Dermis microvascular lymphatic vessel endothelial cell (primary cell): ENCODE data around the gene ARHGEF38. TPM values are rescaled to one million over a fixed set of nuclear protein-coding genes. Genes with fewer than 3 reads are reported as not detected.
"Not testable (repeated sequence)": the region's sequence is repeated elsewhere in the genome, so short reads cannot be mapped to it uniquely, and the experiment has no call there.

Experiments used
- DNase-seq, 2 donors: peaks; one replicate each; pipeline versions ENCODE4 v3.0.0 to v3.0.0-alpha.2; 2010; ENCODE audit warnings: low read depth in 2 of 2
- total RNA-seq: library from RNA; depleted of rRNA; stranded (reverse); fragments of >200 nt; gene quantifications from 2 replicates; pipeline ENCODE4 v1.2.1, GENCODE V29; 2014

ARHGEF38 gene
- total RNA-seq, 1 donor from 2014 or later: not detected

DNA sequence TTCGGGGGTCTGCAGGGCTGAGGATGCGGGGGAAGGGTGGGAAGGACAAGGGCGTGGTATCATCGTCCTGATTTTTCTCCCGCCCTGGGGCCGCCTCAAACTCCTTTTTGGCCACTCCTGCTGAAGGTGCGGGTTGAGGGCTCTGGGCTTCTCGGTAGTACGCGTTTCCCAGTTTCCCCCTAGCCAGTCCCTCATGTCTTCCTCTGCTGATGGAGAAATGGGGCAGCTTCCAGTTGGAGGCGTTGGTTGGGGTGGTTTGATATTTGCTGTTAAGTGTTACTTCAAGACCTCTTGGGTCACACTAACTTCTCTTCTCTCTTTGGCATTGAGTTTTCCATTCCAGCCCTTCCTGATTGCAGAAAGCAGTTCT is 156.6 kb downstream of the ARHGEF38 start:
- peak in 1 of 2 donors; percentile 38 for DNase-seq

DNA sequence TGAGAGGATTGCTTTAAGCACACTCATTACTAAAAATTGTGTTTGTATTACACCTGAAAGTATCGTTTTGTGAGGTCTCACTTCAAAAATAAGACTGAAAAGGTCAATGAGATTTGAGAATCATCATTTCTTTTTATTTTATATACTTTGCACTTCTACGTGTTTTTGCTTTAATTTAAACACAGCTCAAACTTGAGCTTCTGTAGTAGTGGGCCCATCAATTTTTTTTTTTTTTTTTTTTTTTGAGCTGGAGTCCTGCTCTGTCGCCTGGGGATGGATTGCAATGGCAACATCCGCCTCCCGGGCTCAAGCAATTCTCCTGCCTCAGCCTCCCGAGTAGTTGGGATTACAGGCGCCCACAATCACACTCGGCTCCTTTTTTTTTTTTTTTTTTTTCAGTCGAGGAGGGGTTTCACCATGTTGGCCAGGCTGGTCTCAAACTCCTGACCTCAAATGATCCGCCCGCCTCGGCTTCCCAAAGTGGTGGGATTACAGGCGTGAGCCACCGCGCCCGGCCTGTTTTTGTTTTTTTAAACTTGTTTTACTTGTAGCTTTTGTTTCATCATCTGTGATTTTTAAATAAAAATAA is 157.7 kb downstream of the ARHGEF38 start:
- DNase-seq: no peak

DNA sequence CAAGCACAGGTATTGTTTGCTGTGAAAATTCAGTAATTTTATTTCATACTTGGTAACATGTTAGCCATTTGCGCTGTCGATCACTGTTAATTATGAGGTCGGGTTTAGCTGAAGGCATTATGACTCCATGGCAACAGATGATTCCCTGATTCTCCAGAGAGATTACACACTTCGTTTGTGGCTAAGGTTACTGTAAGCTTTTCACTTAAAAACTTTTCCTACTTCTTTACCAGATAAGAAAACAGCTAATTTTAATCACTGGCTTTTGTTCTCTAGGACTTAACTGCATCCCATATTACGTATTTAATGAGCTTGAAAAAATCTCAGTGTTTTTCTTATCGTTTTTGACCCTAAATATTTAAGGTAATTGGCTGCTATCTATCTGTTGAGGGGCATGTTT is 158.3 kb downstream of the ARHGEF38 start:
- no peak for DNase-seq

DNA sequence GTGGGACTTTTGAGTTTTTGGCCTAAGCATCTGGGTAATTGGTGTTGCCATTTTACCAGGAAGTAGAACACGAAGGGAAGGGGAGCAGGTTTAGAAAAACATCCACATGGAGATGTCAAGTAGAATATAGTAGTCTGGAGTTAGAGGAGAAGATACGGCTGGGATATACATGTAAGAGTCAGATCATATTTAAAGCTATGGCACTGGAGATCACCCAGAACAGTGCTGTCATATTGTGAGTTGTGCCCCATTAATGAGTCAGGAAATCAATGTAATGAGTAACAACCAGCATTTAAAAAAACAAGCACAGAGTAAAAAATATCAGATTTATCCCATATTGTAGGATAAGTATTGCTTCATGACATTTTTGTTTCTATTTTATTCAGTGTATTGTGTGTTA is 160.3 kb downstream of the ARHGEF38 start:
- no peak for DNase-seq

DNA sequence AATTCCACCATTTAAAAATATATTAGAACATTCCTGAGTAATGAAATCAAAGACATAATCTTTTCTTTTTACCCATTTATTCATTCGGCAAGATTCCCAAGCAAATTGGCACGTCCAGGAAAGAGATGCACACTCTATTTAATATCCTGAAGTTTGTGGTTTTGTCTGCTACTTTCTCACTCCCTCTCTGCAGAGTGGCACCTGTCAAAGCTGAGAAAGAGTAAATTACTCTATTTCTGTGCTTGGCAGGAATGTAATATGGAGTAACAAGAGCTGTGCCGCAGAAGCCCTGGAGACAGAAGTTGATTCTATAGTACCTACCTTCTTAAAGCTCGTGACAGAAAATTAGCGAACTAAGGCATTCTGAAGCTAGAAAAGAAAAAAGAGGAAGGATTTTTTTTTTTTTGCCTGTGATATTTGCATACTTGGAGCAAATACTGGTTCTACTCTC is 161.7 kb downstream of the ARHGEF38 start:
- DNase-seq: no peak

DNA sequence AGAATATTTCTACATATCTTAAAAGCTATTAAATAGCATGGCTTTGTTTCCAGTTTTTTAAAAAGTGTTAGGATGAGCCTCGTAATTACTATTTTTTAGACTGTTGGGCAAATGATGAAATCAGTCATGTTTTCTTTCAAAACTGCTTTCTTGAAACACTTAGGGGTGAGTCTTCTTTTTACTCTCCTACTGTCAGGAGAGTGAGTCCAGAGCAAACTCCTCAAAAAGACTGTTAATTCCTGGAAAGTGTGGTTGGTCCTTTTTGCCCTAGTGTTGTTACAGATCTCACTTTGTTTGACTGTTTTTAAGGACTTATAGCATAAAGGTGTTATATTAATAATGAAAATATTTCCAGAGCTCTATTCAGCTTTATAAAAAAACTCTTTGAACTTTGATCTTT is 162.5 kb downstream of the ARHGEF38 start:
- no peak for DNase-seq

DNA sequence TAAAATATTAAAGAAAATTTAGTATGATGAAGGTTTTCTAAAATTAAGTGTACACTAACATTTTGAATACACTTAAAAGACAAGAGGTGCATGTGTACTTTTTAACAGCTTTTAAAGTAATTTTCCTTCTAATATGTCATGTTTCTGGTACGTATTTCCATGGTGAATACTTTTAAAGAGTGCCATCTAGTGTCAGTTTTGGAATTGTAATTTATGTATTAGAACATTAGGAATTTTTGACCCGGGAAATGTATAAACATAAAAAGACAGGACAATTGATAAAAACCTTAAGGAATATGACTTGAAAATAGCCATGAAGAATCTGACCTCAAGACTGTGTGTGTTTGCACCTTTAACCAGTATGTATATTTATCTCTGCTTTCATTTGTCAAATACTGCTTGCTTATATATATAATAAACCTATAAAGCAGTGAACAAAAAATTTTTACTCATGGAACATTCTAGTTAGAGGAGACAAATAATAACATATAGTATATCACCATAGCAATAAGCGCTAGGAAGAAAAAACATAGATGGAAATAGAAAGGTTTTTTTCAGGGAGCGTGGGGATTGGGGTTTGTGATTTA is 163.4 kb downstream of the ARHGEF38 start:
- DNase-seq: peak; percentile 25 to 52

DNA sequence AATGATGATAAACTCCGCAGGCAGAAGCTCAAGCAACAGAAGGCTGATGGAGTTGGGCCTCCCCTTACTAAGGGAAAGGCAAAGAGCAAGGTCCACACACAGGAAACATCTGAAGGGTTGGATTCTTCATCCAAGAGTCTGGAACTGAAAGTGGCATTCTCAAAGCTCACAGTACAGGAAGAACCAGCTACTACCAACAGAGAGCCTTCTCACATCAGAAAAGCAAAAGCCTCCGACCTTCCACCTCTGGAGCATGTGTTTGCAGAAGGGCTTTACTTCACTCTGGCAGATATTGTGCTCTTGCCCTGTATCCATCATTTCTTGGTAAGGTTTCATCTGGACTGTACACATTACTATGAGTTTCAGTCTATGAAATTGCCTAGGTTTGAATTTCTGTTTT is 166.8 kb downstream of the ARHGEF38 start:
- peak in 1 of 2 donors; percentile 3 for DNase-seq

DNA sequence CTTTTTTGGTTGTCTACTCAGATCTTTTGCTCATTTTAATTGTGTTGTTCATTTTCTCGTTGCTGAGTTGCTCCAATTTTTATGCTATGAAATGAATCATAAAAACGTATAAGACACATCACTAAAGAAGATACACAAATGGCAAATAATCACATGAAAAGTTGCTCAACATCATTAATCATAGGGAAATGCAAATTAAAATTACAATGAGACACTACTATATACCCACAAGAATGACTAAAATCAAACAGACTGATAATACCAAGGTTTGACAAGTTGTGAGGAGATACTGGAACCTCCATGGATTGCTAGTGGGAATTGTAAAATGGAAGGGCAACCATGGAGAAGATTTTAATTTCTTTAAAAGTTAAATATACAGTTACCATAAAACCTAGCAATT is 173.2 kb downstream of the ARHGEF38 start:
- DNase-seq: no peak

DNA sequence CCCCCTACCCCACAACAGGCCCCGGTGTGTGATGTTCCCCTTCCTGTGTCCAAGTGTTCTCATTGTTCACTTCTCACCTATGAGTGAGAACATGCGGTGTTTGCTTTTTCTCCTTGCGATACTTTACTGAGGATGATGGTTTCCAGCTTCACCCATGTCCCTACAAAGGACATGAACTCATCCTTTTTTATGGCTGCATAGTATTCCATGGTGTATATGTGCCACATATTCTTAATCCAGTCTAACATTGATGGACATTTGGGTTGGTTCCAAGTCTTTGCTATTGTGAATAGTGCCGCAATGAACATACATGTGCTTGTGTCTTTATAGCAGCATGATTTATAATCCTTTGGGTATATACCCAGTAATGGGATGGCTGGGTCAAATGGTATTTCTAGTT is 177.5 kb downstream of the ARHGEF38 start:
- DNase-seq: not testable (repeated sequence)

Other genes starting within 250 kb of the ARHGEF38 start
- 50.8 and 54.5 TPM in 2 replicates for gene PPA2, start 78.6 kb upstream of the ARHGEF38 start, total RNA-seq
- gene INTS12, start 156.1 kb downstream of the ARHGEF38 start, total RNA-seq: 9.0 and 9.1 TPM in 2 replicates
- gene GSTCD, start 156.2 kb downstream of the ARHGEF38 start, total RNA-seq: 7.8 and 9.0 TPM in 2 replicates